SK-N-SH (cell line): Measurements from ENCODE around the gene DMRT1. TPM values are rescaled to one million over a fixed set of nuclear protein-coding genes. Genes with fewer than 3 reads are reported as not detected.

ENCODE experiments used
- CTCF ChIA-PET: fragments of 300-600, 350-600 bp; formaldehyde crosslinking; extraction: SDS; loops from one replicate; lab custom pipeline; 2021; lab: Yijun Ruan, JAX
- POLR2A ChIA-PET: fragments of 350-600 bp; sonication (Branson Sonifier 250); formaldehyde crosslinking; extraction: SDS; loops from one replicate; lab custom pipeline; 2020; ENCODE audit warnings: antibody characterized with exemption, inconsistent platforms; lab: Yijun Ruan, JAX
- DNase-seq: peaks from one replicate; pipeline ENCODE4 v3.0.0; 2012
- H2AFZ ChIP-seq: fragments of 200-600 bp; sonication (generic); 2 replicates; pipeline ENCODE4 v1.8.1; 2016; ENCODE audit warnings: antibody characterized with exemption, mild to moderate bottlenecking, low read depth
- H3F3A ChIP-seq: fragments of 200-600 bp; sonication (generic); replicated peaks from 2 replicates; pipeline ENCODE3; 2016; ENCODE audit warnings: antibody characterized with exemption, mild to moderate bottlenecking; ENCODE audit not compliant: insufficient read depth
- H3K27ac ChIP-seq, 2 experiments: fragments of 200-500 bp in 1 of 2; fragments of 200-600 bp in 1 of 2; sonication (Bioruptor generic) in 1 of 2; sonication (generic), shearing (Covaris generic) in 1 of 2; 2 replicates each; pipeline versions ENCODE4 v1.5.1 to v1.6.1; 2014 to 2016; ENCODE audit warnings: low read depth in 2 of 2, inconsistent platforms in 1 of 2, low read length in 1 of 2, mild to moderate bottlenecking in 1 of 2, mixed read lengths in 1 of 2
- H3K27me3 ChIP-seq: fragments of 200-600 bp; sonication (generic), shearing (Covaris generic); 2 replicates; pipeline ENCODE4 v1.6.1; 2016; ENCODE audit warnings: mixed run types; ENCODE audit not compliant: insufficient read depth
- H3K36me3 ChIP-seq, 2 experiments: fragments of 200-500 bp in 1 of 2; fragments of 200-600 bp in 1 of 2; sonication (Bioruptor generic) in 1 of 2; sonication (generic) in 1 of 2; replicated peaks in 1 of 2; 2 replicates each; pipeline versions ENCODE3 to v1.5.1; 2014 to 2016; ENCODE audit warnings: low read length in 1 of 2, mild to moderate bottlenecking in 1 of 2; ENCODE audit not compliant: insufficient read depth in 2 of 2, control insufficient read depth in 1 of 2
- H3K4me1 ChIP-seq, 2 experiments: fragments of 200-500 bp in 1 of 2; fragments of 200-600 bp in 1 of 2; sonication (Bioruptor generic) in 1 of 2; sonication (generic), shearing (Covaris generic) in 1 of 2; 2 replicates each; pipeline versions ENCODE4 v1.5.1 to v1.6.1; 2014 to 2016; ENCODE audit warnings: low read depth in 1 of 2, low read length in 1 of 2, mixed run types in 1 of 2; ENCODE audit not compliant: insufficient read depth in 2 of 2, control insufficient read depth in 1 of 2
- H3K4me2 ChIP-seq: fragments of 200-600 bp; sonication (generic), shearing (Covaris generic); 2 replicates; pipeline ENCODE4 v1.6.1; 2017; ENCODE audit warnings: mixed run types
- H3K4me3 ChIP-seq, 2 experiments: fragments of 200-500 bp in 1 of 2; fragments of 200-600 bp in 1 of 2; sonication (Bioruptor generic) in 1 of 2; sonication (generic), shearing (Covaris generic) in 1 of 2; 2 replicates each; pipeline versions ENCODE4 v1.5.1 to v1.8.1; 2014 to 2016; ENCODE audit warnings: low read depth in 2 of 2, inconsistent platforms in 1 of 2, low read length in 1 of 2, mild to moderate bottlenecking in 1 of 2, mixed read lengths in 1 of 2, moderate library complexity in 1 of 2
- H3K79me2 ChIP-seq: fragments of 200-600 bp; sonication (generic); 2 replicates; pipeline ENCODE4 v1.8.1; 2017; ENCODE audit warnings: mild to moderate bottlenecking; ENCODE audit not compliant: insufficient read depth
- H3K9ac ChIP-seq: fragments of 200-600 bp; sonication (generic); 2 replicates; pipeline ENCODE4 v1.6.1; 2017; ENCODE audit warnings: mixed run types
- H3K9me2 ChIP-seq: fragments of 200-600 bp; sonication (generic); 2 replicates; pipeline ENCODE4 v1.6.1; 2017; ENCODE audit warnings: mixed run types
- H3K9me3 ChIP-seq: fragments of 200-600 bp; sonication (generic); 2 replicates; pipeline ENCODE4 v1.6.1; 2017; ENCODE audit warnings: mixed run types, mild to moderate bottlenecking, moderate library complexity
- H4K20me1 ChIP-seq: fragments of 200-600 bp; sonication (generic); 2 replicates; pipeline ENCODE4 v1.6.1; 2017; ENCODE audit warnings: mild to moderate bottlenecking, mixed run types; ENCODE audit not compliant: insufficient read depth
- ELF1 ChIP-seq: IDR thresholded peaks from 2 replicates; pipeline ENCODE4 v1.4.0; 2012
- EP300 ChIP-seq, 2 experiments: IDR thresholded peaks; 2 replicates each; pipeline versions ENCODE4 v1.4.0 to v1.6.1; 2012; ENCODE audit warnings: borderline replicate concordance in 1 of 2, low read depth in 1 of 2, low read length in 1 of 2
- EZH2phosphoT487 ChIP-seq: fragments of 200-600 bp; sonication (generic); IDR thresholded peaks from 2 replicates; pipeline ENCODE4 v1.6.1; 2017; ENCODE audit warnings: low read depth, mixed run types, mild to moderate bottlenecking, antibody characterized with exemption, moderate library complexity, borderline replicate concordance
- FOXJ3 ChIP-seq: sonication (generic); formaldehyde crosslinking; IDR thresholded peaks from 2 replicates; pipeline ENCODE4 v1.5.1; 2020; ENCODE audit warnings: mild to moderate bottlenecking, missing genetic modification reagents
- FOXM1 ChIP-seq: IDR thresholded peaks from 2 replicates; pipeline ENCODE4 v1.4.0; 2012; ENCODE audit warnings: low read depth, mild to moderate bottlenecking
- JUND ChIP-seq: IDR thresholded peaks from 2 replicates; pipeline ENCODE4 v1.4.0; 2012
- MAX ChIP-seq: IDR thresholded peaks from 2 replicates; pipeline ENCODE4 v1.4.0; 2012; ENCODE audit warnings: low read depth
- NFIC ChIP-seq: IDR thresholded peaks from 2 replicates; pipeline ENCODE4 v1.4.0; 2012; ENCODE audit warnings: borderline replicate concordance
- RAD21 ChIP-seq: IDR thresholded peaks from 2 replicates; pipeline ENCODE4 v1.6.1; 2012; ENCODE audit warnings: mild to moderate bottlenecking, low read length
- RXRA ChIP-seq: IDR thresholded peaks from 2 replicates; pipeline ENCODE4 v1.4.0; 2012; ENCODE audit warnings: low read depth, mild to moderate bottlenecking, borderline replicate concordance
- USF1 ChIP-seq: IDR thresholded peaks from 2 replicates; pipeline ENCODE4 v1.4.0; 2012; ENCODE audit warnings: low read depth, borderline replicate concordance
- WGBS: methylation state at CpG from one replicate; pipeline ENCODE4 v1.1.6; 2017; ENCODE audit warnings: low lambda C conversion rate; 5-methylcytosine and 5-hydroxymethylcytosine counted together
- polyA plus RNA-seq, 3 experiments: library from polyadenylated mRNA; depleted of rRNA; stranded (reverse); fragments of >200 nt; gene quantifications; 2 replicates each; pipeline ENCODE4 v1.2.3, GENCODE V29; 2012
- TF ChIP-seq, protein P1 (sequence below): IDR thresholded peaks from 2 replicates; pipeline ENCODE4 v1.6.1; 2012; ENCODE audit warnings: mild to moderate bottlenecking, low read depth, low read length, moderate library complexity

Gene DMRT1
- polyA plus RNA-seq, 1 of the 3 experiments (the other 2 are of a cell fraction), result not detected

DNA sequence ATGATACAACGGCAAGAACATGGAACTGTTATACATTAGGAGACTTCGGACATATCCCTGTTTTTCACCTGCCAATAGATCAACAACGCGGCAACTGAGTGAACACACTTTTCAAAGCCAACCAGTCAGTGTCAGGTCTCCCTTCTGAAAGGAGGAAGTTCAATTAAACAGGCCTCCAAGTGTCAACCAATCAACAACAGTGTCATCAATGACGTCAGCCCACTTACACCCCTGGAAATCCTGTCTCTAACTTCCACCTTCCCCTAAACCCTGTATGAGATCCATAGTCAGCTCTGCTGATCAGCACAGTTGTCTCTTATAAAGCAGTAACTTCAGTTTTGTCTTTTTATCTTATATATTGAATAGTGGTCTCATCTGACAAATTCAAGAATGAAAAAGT, 171.5 kb downstream of the DMRT1 start:
- H3K4me2 ChIP-seq, result no peak overlapping the region
- WGBS, result 5% methylated on average over 5 of the region's 5 CpGs
- H3K27me3 ChIP-seq, result peaks cover 41% of the 10 kb centered on the region
- no peaks in the 10 kb centered on the region; a peak in 1 of 4 replicates for H3K4me1 ChIP-seq
- POLR2A ChIA-PET, result no interaction called here
- H3K4me3 ChIP-seq, result no peak overlapping the region
- TF ChIP-seq EZH2phosphoT487, result no peak
- no peak for TF ChIP-seq NFIC
- TF ChIP-seq RAD21, result no peak
- TF ChIP-seq USF1, result no peak
- H4K20me1 ChIP-seq, result no peaks in the 10 kb centered on the region
- no peak for DNase-seq
- H2AFZ ChIP-seq, result no peak overlapping the region
- no peaks in the 10 kb centered on the region for H3F3A ChIP-seq
- H3K9me3 ChIP-seq, result no peaks in the 10 kb centered on the region
- H3K79me2 ChIP-seq, result no peaks in the 10 kb centered on the region
- no peaks in the 10 kb centered on the region for H3K36me3 ChIP-seq
- H3K27ac ChIP-seq, result no peak overlapping the region
- H3K9ac ChIP-seq, result no peak overlapping the region
- CTCF ChIA-PET, result no interaction called here
- H3K9me2 ChIP-seq, result no peaks in the 10 kb centered on the region

DNA sequence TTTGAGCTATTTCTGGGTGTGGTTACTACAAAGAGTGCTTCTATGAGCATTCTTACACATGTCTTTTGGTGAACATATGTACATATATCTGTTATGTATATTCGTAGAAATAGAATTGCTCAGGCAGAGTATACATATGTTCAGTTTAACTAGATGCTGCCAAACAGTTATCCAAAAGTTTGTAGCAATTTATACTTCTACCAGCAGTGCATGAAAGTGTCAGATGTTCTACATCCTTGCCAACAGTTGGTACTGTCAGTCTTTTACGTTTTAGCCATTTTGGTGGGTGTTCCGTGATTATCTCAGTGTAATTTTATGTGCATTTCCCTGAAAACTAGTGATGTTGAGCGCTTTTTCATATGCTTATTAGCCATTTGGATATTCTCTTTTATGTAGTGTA, 172.7 kb downstream of the DMRT1 start:
- no peaks in the 10 kb centered on the region for H3K9me2 ChIP-seq
- no peak overlapping the region for H3K4me3 ChIP-seq
- no peak for TF ChIP-seq JUND
- TF ChIP-seq MAX, result no peak
- TF ChIP-seq EP300 (IDR thresholded peaks at IDR 0.05; ENCODE audit: borderline replicate concordance in 1 of 2, low read depth in 1 of 2, low read length in 1 of 2), result no peak
- TF ChIP-seq FOXJ3 (CRISPR knock-in tag), result no peak
- no peak for TF ChIP-seq FOXM1
- TF ChIP-seq ELF1, result no peak
- TF ChIP-seq RXRA, result no peak
- TF ChIP-seq, protein P1, sequence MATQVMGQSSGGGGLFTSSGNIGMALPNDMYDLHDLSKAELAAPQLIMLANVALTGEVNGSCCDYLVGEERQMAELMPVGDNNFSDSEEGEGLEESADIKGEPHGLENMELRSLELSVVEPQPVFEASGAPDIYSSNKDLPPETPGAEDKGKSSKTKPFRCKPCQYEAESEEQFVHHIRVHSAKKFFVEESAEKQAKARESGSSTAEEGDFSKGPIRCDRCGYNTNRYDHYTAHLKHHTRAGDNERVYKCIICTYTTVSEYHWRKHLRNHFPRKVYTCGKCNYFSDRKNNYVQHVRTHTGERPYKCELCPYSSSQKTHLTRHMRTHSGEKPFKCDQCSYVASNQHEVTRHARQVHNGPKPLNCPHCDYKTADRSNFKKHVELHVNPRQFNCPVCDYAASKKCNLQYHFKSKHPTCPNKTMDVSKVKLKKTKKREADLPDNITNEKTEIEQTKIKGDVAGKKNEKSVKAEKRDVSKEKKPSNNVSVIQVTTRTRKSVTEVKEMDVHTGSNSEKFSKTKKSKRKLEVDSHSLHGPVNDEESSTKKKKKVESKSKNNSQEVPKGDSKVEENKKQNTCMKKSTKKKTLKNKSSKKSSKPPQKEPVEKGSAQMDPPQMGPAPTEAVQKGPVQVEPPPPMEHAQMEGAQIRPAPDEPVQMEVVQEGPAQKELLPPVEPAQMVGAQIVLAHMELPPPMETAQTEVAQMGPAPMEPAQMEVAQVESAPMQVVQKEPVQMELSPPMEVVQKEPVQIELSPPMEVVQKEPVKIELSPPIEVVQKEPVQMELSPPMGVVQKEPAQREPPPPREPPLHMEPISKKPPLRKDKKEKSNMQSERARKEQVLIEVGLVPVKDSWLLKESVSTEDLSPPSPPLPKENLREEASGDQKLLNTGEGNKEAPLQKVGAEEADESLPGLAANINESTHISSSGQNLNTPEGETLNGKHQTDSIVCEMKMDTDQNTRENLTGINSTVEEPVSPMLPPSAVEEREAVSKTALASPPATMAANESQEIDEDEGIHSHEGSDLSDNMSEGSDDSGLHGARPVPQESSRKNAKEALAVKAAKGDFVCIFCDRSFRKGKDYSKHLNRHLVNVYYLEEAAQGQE, result no peak
- DNase-seq, result no peak
- H3K4me2 ChIP-seq, result no peak overlapping the region
- WGBS, result 3% methylated on average over 4 of the region's 4 CpGs
- no peaks in the 10 kb centered on the region; a peak in 1 of 4 replicates for H3K4me1 ChIP-seq
- no peaks in the 10 kb centered on the region for H3K79me2 ChIP-seq
- ChIA-PET CTCF (no interaction called here), POLR2A (no interaction called here)
- peaks cover 41% of the 10 kb centered on the region for H3K27me3 ChIP-seq
- no peak overlapping the region for H2AFZ ChIP-seq
- no peaks in the 10 kb centered on the region for H3K9me3 ChIP-seq
- no peak overlapping the region for H3K9ac ChIP-seq
- H3K36me3 ChIP-seq, result no peaks in the 10 kb centered on the region
- no peaks in the 10 kb centered on the region for H4K20me1 ChIP-seq
- H3K27ac ChIP-seq, result no peak overlapping the region
- H3F3A ChIP-seq, result no peaks in the 10 kb centered on the region
